Right lobe of liver (tissue), 4 donors: ENCODE results near the gene COPS4.
"Not testable (repeated sequence)": the region's sequence is repeated elsewhere in the genome, so short reads cannot be mapped to it uniquely, and the experiment has no call there.

Experiments
- POLR2A ChIP-seq: fragments of 450-650 bp; IDR thresholded peaks from one replicate; pipeline ENCODE4 v1.6.1; 2017; ENCODE audit warnings: antibody characterized with exemption, mild to moderate bottlenecking
- TF ChIP-seq, protein P1 (sequence below), 4 donors: fragments of 200-600 bp in 3 of 4; fragments of 450-650 bp in 1 of 4; IDR thresholded peaks; one replicate each; pipeline versions ENCODE4 v1.5.1 to v1.8.0; 2016 to 2022; ENCODE audit warnings: antibody characterized with exemption in 4 of 4, mild to moderate bottlenecking in 2 of 4
- donor health status: DM: no; HTN: no; CAD: no.
- donor health status: DM: no; HTN: no; CAD: no.
- donor health status: DM: no; HTN: yes; CAD: no.

- not testable (repeated sequence) for TF ChIP-seq POLR2A
- TF ChIP-seq, protein P1, sequence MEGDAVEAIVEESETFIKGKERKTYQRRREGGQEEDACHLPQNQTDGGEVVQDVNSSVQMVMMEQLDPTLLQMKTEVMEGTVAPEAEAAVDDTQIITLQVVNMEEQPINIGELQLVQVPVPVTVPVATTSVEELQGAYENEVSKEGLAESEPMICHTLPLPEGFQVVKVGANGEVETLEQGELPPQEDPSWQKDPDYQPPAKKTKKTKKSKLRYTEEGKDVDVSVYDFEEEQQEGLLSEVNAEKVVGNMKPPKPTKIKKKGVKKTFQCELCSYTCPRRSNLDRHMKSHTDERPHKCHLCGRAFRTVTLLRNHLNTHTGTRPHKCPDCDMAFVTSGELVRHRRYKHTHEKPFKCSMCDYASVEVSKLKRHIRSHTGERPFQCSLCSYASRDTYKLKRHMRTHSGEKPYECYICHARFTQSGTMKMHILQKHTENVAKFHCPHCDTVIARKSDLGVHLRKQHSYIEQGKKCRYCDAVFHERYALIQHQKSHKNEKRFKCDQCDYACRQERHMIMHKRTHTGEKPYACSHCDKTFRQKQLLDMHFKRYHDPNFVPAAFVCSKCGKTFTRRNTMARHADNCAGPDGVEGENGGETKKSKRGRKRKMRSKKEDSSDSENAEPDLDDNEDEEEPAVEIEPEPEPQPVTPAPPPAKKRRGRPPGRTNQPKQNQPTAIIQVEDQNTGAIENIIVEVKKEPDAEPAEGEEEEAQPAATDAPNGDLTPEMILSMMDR (IDR thresholded peaks at IDR 0.05), result not testable (repeated sequence)
Measured at GRCh38 chr4:82987519-82987918, 47.5 kb upstream of the COPS4 start.
